D721Med (cell line): ENCODE results near the gene BNC2.

ENCODE experiments used
- DNase-seq: peaks from one replicate; pipeline ENCODE4 v3.0.0; 2011; ENCODE audit warnings: low spot score; ENCODE audit not compliant: insufficient read length
- FAIRE-seq: peaks from 2 replicates; lab custom pipeline; 2011; peaks lifted over from hg19 to GRCh38; lab: Jason Lieb, UNC
- CTCF ChIP-seq: IDR thresholded peaks from 2 replicates; pipeline ENCODE4 v1.5.1; 2012; ENCODE audit warnings: mild to moderate bottlenecking, control low read depth; ENCODE audit not compliant: insufficient read depth; ENCODE audit errors: missing control alignments

Gene BNC2

GRCh38 chr9:16387382-16387781, 483.1 kb downstream of the BNC2 start:
- FAIRE-seq = no peak
- no peak for DNase-seq
- TF ChIP-seq CTCF = no peak

- FAIRE-seq (no peak), DNase-seq (no peak)
- TF ChIP-seq CTCF = no peak
Measured at GRCh38 chr9:16386827-16387077, 483.7 kb downstream of the BNC2 start.

GRCh38 chr9:16386007-16386826, 484.3 kb downstream of the BNC2 start:
- DNase-seq (no peak), FAIRE-seq (no peak)
- TF ChIP-seq CTCF = no peak

- DNase-seq = no peak
- TF ChIP-seq CTCF = no peak
- FAIRE-seq = no peak
Measured at GRCh38 chr9:16385590-16385989, 484.9 kb downstream of the BNC2 start.

- no peak for TF ChIP-seq CTCF
- FAIRE-seq (no peak), DNase-seq (no peak)
Measured at GRCh38 chr9:16384993-16385392, 485.5 kb downstream of the BNC2 start.

- TF ChIP-seq CTCF = no peak
- FAIRE-seq (no peak), DNase-seq (no peak)
Measured at GRCh38 chr9:16377311-16377710, 493.2 kb downstream of the BNC2 start.

GRCh38 chr9:16371306-16371705, 499.2 kb downstream of the BNC2 start:
- TF ChIP-seq CTCF = no peak
- DNase-seq (no peak), FAIRE-seq (no peak)
